ENCODE results near the gene C14orf180.

C14orf180 gene

DNA sequence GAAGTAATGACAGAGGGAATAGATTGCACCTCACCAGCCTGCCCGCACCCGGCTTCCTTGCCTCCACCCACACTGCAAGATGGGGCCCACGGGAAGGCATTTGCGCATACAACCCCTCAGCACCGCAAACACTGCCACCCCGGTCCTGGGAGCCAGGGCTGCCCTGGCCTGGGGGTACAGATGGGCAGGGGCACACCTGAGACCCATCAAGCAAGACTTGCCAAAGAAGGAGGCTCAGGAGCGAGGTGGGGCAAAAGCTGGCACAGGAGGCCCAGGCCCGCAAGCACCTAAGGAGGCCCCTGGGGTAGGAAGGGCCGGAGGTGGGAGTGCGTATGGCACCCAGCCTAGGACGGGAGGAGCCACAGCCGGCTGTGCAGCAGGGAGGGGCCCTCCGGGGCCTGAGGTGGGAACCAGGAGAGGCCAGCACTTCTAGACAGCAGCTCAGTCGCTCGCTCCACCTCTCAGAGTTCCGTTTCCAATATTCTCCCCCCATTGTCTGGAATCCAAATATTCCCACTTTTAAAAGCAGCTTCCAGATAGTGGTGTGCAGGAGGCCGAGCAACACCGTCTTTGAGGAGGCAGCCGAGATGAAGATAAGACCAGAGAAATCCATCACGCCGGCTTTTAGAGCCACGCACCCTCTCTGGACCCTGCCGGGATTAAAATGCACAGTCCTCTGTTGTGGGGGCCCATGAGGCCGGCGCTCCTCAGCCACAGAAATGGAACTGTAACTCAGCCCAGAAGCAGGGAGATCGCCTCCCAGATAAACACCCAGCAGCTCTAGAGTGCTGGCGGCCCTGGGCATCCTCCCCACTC lies 12.2 kb upstream of the C14orf180 start:
- TF ChIP-seq, protein P1, sequence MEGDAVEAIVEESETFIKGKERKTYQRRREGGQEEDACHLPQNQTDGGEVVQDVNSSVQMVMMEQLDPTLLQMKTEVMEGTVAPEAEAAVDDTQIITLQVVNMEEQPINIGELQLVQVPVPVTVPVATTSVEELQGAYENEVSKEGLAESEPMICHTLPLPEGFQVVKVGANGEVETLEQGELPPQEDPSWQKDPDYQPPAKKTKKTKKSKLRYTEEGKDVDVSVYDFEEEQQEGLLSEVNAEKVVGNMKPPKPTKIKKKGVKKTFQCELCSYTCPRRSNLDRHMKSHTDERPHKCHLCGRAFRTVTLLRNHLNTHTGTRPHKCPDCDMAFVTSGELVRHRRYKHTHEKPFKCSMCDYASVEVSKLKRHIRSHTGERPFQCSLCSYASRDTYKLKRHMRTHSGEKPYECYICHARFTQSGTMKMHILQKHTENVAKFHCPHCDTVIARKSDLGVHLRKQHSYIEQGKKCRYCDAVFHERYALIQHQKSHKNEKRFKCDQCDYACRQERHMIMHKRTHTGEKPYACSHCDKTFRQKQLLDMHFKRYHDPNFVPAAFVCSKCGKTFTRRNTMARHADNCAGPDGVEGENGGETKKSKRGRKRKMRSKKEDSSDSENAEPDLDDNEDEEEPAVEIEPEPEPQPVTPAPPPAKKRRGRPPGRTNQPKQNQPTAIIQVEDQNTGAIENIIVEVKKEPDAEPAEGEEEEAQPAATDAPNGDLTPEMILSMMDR (IDR thresholded peaks at IDR 0.05; ENCODE audit: extremely low read depth, insufficient read depth, missing control alignments) = no peak
- in situ Hi-C loops (cut with MboI; ENCODE audit: low pct_unique_long_range_greater_than_20kb, low sequenced_read_pairs, unreplicated experiment) = no loop called here
- DNase-seq (ENCODE audit: low spot score) = no peak

DNA sequence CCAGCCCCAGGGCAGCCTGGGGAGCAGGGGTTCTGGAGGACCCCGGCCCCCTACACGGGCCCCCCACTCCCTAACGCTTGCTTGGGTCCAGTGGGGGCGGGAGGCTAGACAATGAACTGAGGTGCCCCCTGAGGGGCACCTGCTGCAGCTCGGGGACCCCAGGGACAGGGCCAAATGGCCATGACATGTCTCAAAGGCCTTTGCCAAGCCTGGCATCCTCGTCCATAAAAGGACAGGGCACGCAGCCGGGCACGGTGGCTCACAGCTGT lies 11.7 kb upstream of the C14orf180 start:
- in situ Hi-C loops (cut with MboI; ENCODE audit: low pct_unique_long_range_greater_than_20kb, low sequenced_read_pairs, unreplicated experiment) = no loop called here
- no peak for DNase-seq (ENCODE audit: low spot score)
- TF ChIP-seq, protein P1 (IDR thresholded peaks at IDR 0.05; ENCODE audit: extremely low read depth, insufficient read depth, missing control alignments) = no peak

DNA sequence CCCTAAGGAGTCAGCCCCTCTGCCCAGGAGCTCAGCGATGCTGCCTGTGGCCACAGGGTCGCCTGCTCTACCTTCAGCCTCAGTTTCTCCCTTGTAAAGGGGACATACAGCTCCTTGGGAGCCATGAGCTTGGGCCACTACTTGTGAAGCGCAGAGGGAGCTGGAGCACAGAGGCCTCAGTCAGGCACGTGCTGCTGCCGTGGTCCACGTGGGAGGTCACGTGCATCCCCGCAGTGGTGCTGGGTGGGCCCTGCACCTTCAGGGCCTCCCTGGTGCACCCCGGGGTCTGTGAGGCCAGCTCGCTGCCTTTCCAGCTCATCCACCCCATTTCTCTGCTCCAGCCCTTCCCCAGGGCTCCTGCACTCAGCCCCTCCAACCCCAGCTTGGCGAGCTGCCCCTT lies 10.9 kb upstream of the C14orf180 start:
- DNase-seq (ENCODE audit: low spot score) = no peak
- TF ChIP-seq, protein P1 (IDR thresholded peaks at IDR 0.05; ENCODE audit: extremely low read depth, insufficient read depth, missing control alignments) = no peak
- in situ Hi-C loops (cut with MboI; ENCODE audit: low pct_unique_long_range_greater_than_20kb, low sequenced_read_pairs, unreplicated experiment) = no loop called here

DNA sequence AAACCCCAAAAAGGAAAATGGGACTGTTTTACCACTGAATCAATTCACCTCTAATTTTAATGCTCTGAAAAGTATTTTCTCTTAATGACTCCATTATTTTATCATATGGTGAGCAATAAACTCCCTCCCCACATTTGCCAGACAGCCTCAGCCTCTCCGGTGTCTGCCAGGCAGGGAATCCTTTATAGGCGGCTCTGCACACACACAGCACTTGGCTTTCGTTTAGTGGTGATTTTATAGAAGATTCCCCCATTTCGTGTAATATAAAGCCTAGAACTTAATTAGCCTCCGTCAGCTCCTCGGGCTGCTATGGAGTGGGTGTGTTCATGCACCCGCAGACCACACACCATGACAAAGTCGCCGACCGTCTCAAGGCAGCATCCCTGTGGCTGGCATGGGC lies 10.1 kb upstream of the C14orf180 start:
- in situ Hi-C loops (cut with MboI; ENCODE audit: low pct_unique_long_range_greater_than_20kb, low sequenced_read_pairs, unreplicated experiment) = no loop called here
- TF ChIP-seq, protein P1 (IDR thresholded peaks at IDR 0.05; ENCODE audit: extremely low read depth, insufficient read depth, missing control alignments) = no peak
- no peak for DNase-seq (ENCODE audit: low spot score)

DNA sequence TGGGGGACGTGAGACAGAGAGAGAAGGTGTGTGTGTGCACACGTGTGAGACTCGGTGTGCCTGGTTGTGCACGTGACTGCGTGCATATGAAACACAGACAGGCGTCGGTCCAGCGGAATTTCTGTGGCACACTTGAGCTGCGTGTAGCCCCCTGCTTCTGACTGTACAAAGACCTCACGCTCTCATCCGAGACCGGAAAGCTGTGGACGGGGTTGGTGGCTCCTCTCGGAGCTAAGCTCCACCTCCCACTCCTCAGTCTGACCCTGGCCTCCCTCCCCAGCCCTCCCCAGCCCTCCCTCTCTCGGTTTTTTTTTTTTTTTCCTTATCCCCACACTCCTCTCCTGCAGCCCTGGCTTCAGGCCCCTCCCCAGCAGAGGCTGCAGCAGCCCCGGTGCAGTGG lies 8.3 kb upstream of the C14orf180 start:
- DNase-seq (ENCODE audit: low spot score) = no peak
- TF ChIP-seq, protein P1 (IDR thresholded peaks at IDR 0.05; ENCODE audit: extremely low read depth, insufficient read depth, missing control alignments) = no peak
- in situ Hi-C loops (cut with MboI; ENCODE audit: low pct_unique_long_range_greater_than_20kb, low sequenced_read_pairs, unreplicated experiment) = no loop called here

DNA sequence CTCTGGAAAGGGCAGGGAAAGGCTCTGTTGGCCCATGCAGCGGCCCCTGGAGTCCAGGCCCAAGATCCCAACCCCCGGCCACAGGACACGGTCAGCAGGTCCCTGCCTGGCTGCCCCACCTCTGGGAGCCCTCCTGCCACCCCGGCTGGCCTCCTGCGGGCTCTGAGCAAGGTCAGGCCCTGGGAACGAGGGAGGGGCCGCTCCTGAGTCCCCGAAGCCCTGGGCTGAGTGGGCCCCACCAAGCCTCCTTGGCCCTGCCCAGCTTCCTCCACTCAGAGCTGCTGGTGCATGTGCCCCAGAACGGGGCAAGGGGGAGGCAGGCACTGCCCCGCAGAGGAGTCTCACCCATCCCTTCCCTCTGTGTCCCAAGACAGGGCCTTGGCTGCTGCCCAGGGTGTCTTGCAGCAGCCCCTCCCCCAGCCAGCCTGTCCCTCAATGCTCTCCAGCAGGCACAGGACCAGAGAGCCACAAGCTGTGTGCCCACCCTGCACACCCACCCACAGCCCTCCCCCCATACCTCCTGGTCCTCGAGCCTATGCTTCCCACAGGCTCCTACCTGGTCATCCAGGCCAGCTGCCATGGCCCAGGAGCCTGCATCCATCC lies 7.4 kb upstream of the C14orf180 start:
- no peak for DNase-seq (ENCODE audit: low spot score)
- TF ChIP-seq, protein P1 (IDR thresholded peaks at IDR 0.05; ENCODE audit: extremely low read depth, insufficient read depth, missing control alignments) = no peak
- in situ Hi-C loops (cut with MboI; ENCODE audit: low pct_unique_long_range_greater_than_20kb, low sequenced_read_pairs, unreplicated experiment) = no loop called here
